ENCODE measurements around the gene ATP6V1B1. TPM values are rescaled to one million over a fixed set of nuclear protein-coding genes. Genes with fewer than 3 reads are reported as not detected.
A peak's percentile ranks its signal among the peaks of the same experiment; 100 is the strongest.

Gene ATP6V1B1
- total and polyA plus RNA-seq, 12 donors, result 0.14 to 4.6 (median 0.69) TPM; not detected in 4

DNA sequence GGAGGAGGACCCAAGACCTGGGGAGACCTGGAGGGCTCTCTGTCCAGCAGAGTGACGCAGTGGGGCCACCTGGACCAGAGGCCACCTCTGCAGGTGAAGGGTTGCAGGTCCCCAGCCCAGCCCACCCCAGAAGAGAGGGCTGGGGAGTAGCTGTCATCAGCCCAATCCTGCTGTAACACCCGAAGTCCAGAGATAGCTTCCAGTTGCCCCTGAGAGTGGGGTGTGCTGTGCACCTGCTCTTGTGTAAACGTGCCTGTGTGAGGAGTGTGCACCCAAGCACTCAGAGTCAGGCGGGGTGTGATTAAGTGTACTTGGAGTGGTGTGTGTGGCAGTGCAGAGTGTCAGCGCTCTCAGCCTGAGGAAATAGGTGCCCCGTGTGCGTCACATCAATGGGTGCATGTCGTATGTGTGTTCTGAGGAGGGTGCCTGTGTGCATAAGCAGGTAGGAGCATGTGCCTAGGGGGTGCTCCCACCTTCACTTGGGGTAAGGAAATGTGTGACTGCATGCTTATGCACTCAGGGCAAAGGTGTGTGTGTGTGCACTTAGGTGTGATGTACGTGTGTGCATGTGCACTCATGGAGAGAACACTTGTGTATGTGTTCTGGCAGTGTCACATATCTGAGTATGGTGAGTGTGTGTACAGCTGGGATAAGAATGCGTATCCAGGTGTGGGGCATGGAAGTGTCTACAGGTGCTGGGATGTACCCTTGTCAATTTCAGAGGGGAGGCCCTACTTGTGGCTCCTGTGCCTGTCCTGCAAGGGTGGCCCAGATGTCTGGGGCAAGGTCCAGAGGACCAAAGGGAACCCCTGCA is 672 bp downstream of the ATP6V1B1 start:
- TF ChIP-seq POLR2A (IDR thresholded peaks at IDR 0.05), result no peak
- TF ChIP-seq, protein P1, sequence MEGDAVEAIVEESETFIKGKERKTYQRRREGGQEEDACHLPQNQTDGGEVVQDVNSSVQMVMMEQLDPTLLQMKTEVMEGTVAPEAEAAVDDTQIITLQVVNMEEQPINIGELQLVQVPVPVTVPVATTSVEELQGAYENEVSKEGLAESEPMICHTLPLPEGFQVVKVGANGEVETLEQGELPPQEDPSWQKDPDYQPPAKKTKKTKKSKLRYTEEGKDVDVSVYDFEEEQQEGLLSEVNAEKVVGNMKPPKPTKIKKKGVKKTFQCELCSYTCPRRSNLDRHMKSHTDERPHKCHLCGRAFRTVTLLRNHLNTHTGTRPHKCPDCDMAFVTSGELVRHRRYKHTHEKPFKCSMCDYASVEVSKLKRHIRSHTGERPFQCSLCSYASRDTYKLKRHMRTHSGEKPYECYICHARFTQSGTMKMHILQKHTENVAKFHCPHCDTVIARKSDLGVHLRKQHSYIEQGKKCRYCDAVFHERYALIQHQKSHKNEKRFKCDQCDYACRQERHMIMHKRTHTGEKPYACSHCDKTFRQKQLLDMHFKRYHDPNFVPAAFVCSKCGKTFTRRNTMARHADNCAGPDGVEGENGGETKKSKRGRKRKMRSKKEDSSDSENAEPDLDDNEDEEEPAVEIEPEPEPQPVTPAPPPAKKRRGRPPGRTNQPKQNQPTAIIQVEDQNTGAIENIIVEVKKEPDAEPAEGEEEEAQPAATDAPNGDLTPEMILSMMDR (IDR thresholded peaks at IDR 0.05), result no peak
- no peaks in the 10 kb centered on the region for H3K27me3 ChIP-seq
- no peaks in the 10 kb centered on the region for H3K9me3 ChIP-seq (replicated peaks in 1 of 3)
- H3K4me3 ChIP-seq, result no peak overlapping the region
- intact Hi-C loops (cut with DNase I), result loop anchor here in 1 of 2 donors (10.0 kb wide), 1 partner anchor 152 kb away; no protein-coding TSS in a partner anchor
- peak in 1 of 7 donors; percentile 8 for DNase-seq
- H3K27ac ChIP-seq, result no peak overlapping the region
- no peaks in the 10 kb centered on the region for H3K36me3 ChIP-seq (replicated peaks in 1 of 2)
- H3K4me1 ChIP-seq (replicated peaks in 1 of 2), result no peaks in the 10 kb centered on the region
- WGBS, 4 donors, result 82 to 88% (median 87%) methylated on average over 9 to 10 of the region's 10 CpGs

DNA sequence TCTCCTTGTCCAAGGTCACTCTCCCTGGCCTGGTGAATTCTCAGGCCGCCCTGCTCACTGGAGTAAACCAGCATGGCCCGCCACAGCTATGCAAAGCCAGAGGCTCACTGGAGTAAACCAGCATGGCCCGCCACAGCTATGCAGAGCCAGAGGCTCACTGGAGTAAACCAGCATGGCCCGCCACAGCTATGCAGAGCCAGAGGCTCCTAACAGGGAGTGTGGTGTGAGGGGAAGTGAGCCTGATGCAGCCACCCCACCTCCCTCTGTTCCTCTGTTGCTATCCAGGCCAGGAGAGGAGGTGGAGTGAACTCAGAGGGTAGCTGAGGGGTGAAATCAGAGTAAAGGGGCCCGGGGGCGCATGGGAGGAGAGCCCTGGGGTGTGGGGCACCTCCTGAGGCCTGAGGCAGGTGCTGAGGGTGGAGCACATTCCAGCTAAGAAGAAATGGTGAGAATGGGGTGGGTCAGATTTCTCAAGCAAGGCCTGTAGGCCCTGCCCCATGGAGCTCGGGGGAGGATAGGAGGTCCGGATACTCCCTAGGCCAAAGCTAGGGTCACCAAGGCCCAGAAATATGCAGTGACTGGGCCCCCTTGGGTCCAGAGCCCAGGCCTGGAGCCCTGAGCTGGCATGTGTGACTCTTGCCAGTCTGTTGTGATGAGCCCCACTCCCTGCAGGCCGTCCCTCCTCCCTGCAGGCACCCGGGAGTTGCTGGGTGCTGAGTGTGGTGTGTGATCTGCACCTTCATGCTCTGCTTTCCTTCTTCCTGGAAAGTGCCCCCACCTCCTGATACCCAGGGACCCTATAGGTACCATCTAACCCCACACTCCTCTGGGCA is 1.5 kb downstream of the ATP6V1B1 start:
- no peak for DNase-seq

DNA sequence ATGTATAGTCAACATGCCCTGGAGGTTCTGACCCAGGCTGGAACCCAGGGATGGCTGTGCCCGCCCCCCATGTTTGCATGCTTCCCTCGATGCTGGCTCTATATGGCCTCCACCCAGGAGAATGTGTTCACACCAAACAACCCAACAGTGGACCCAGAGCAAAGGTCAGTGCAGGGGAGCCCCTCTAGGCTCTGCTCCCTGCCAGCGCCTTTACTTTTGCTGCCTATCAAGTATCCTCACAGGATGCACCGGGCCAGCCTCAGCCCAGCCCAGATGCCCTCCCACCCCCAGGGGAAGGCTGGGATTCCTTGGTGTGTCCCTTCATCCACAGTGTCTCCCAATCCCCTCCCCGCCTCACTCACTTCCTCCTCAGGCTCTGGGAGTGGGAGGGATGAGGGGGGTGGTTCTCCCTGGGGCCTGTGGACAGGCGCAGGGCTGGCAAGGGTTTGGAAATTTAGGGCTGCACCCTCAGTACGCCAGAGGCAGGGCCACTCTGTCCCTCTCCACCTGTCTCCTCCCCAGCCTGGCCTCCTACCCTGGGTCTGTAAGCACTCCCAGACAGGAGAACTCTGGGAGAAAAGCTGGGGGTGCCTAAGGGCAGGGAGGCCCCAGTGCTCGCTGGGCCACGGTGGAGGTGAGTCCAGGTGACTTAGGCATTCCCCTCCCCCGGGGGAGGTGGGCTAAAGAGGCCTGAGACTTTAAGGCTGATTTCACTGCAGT is 2.3 kb downstream of the ATP6V1B1 start:
- DNase-seq, result peak in 1 of 7 donors; percentile 12
- Histone ChIP-seq H3K4me3 (no peak overlapping the region), H3K27me3 (no peaks in the 10 kb centered on the region), H3K36me3 (replicated peaks in 1 of 2) (no peaks in the 10 kb centered on the region), H3K9me3 (replicated peaks in 1 of 3) (no peaks in the 10 kb centered on the region), H3K4me1 (replicated peaks in 1 of 2) (no peaks in the 10 kb centered on the region), H3K27ac (no peak overlapping the region)
- no peak for TF ChIP-seq POLR2A (IDR thresholded peaks at IDR 0.05)
- TF ChIP-seq, protein P1 (IDR thresholded peaks at IDR 0.05), result no peak
- 74 to 90% (median 79%) methylated on average over 8 to 10 of the region's 10 CpGs for WGBS, 4 donors
- intact Hi-C loops (cut with DNase I), result loop anchor here in 1 of 2 donors (10.0 kb wide), 1 partner anchor 153 kb away; no protein-coding TSS in a partner anchor

More for the DNA sequence above, 1.5 kb downstream of the ATP6V1B1 start:
- Histone ChIP-seq H3K9me3 (replicated peaks in 1 of 3) (no peaks in the 10 kb centered on the region), H3K4me3 (no peak overlapping the region), H3K27me3 (no peaks in the 10 kb centered on the region), H3K36me3 (replicated peaks in 1 of 2) (no peaks in the 10 kb centered on the region), H3K27ac (no peak overlapping the region), H3K4me1 (replicated peaks in 1 of 2) (no peaks in the 10 kb centered on the region)
- 74 to 92% (median 79%) methylated on average over 7 to 10 of the region's 10 CpGs for WGBS, 4 donors
- intact Hi-C loops (cut with DNase I), result loop anchor here in 1 of 2 donors (10.0 kb wide), 1 partner anchor 152 kb away; no protein-coding TSS in a partner anchor
- TF ChIP-seq, protein P1 (IDR thresholded peaks at IDR 0.05), result no peak
- no peak for TF ChIP-seq POLR2A (IDR thresholded peaks at IDR 0.05)
